ENCODE data around the gene PPP1R3C. TPM values are rescaled to one million over a fixed set of nuclear protein-coding genes. Genes with fewer than 3 reads are reported as not detected.

PPP1R3C gene
- total RNA-seq, 1 donor from 2014 or later, result 17.4 TPM

- no peak for TF ChIP-seq CTCF (IDR thresholded peaks at IDR 0.05; ENCODE audit: insufficient read depth, low read length, severe bottlenecking)
- Histone ChIP-seq H3K4me3 (ENCODE audit: low read depth, low read length) (no peak overlapping the region), H3K27me3 (ENCODE audit: control insufficient read depth, insufficient read depth, low read length) (no peaks in the 10 kb centered on the region), H3K36me3 (ENCODE audit: control insufficient read depth, insufficient read depth, low read length) (no peaks in the 10 kb centered on the region)
- no peak for DNase-seq (ENCODE audit: low read depth)
- no peak for FAIRE-seq
Measured at GRCh38 chr10:91591797-91592174, 41.1 kb downstream of the PPP1R3C start.

GRCh38 chr10:91590904-91591796, 41.7 kb downstream of the PPP1R3C start:
- Histone ChIP-seq H3K27me3 (ENCODE audit: control insufficient read depth, insufficient read depth, low read length) (no peaks in the 10 kb centered on the region), H3K4me3 (ENCODE audit: low read depth, low read length) (no peak overlapping the region), H3K36me3 (ENCODE audit: control insufficient read depth, insufficient read depth, low read length) (no peaks in the 10 kb centered on the region)
- DNase-seq (ENCODE audit: low read depth) (peak; percentile 64), FAIRE-seq (no peak)
- TF ChIP-seq CTCF (IDR thresholded peaks at IDR 0.05; ENCODE audit: insufficient read depth, low read length, severe bottlenecking), result no peak

GRCh38 chr10:91590142-91590903, 42.5 kb downstream of the PPP1R3C start:
- peak; percentile 72 for FAIRE-seq
- Histone ChIP-seq H3K36me3 (ENCODE audit: control insufficient read depth, insufficient read depth, low read length) (no peaks in the 10 kb centered on the region), H3K4me3 (ENCODE audit: low read depth, low read length) (no peak overlapping the region), H3K27me3 (ENCODE audit: control insufficient read depth, insufficient read depth, low read length) (no peaks in the 10 kb centered on the region)
- DNase-seq (ENCODE audit: low read depth), result peak; percentile 66
- no peak for TF ChIP-seq CTCF (IDR thresholded peaks at IDR 0.05; ENCODE audit: insufficient read depth, low read length, severe bottlenecking)

GRCh38 chr10:91589658-91590035, 43.2 kb downstream of the PPP1R3C start:
- no peak for FAIRE-seq
- Histone ChIP-seq H3K36me3 (ENCODE audit: control insufficient read depth, insufficient read depth, low read length) (no peaks in the 10 kb centered on the region), H3K27me3 (ENCODE audit: control insufficient read depth, insufficient read depth, low read length) (no peaks in the 10 kb centered on the region), H3K4me3 (ENCODE audit: low read depth, low read length) (no peak overlapping the region)
- TF ChIP-seq CTCF (IDR thresholded peaks at IDR 0.05; ENCODE audit: insufficient read depth, low read length, severe bottlenecking), result no peak
- no peak for DNase-seq (ENCODE audit: low read depth)

GRCh38 chr10:91589015-91589657, 43.7 kb downstream of the PPP1R3C start:
- DNase-seq (ENCODE audit: low read depth) (no peak), FAIRE-seq (no peak)
- Histone ChIP-seq H3K36me3 (ENCODE audit: control insufficient read depth, insufficient read depth, low read length) (no peaks in the 10 kb centered on the region), H3K27me3 (ENCODE audit: control insufficient read depth, insufficient read depth, low read length) (no peaks in the 10 kb centered on the region), H3K4me3 (ENCODE audit: low read depth, low read length) (no peak overlapping the region)
- TF ChIP-seq CTCF (IDR thresholded peaks at IDR 0.05; ENCODE audit: insufficient read depth, low read length, severe bottlenecking), result no peak
